Measurements from ENCODE around the gene ACVR1.

The ACVR1 gene

DNA sequence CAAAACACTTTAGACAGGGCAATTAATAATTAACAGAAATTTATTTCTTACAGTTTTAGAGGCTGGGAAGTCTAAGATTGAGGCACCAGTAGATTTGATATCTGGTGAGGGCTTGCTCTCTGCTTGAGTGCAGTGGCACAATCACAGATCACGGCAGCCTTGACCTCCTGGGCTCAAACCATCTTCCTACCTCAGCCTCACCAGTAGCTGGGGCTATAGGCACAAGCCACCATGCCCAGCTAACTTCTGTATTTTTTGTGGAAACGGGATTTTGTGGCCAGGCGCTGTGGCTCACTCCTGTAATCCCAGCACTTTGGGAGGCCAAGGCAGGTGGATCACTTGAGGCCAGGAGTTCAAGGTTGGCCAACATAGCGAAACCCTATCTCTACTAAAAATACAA is 29.0 kb upstream of the ACVR1 start:
- Histone ChIP-seq H3K27me3 (ENCODE audit: control insufficient read depth, insufficient read depth, low read length, poor library complexity, severe bottlenecking) (no peaks in the 10 kb centered on the region), H3K9me3 (ENCODE audit: control insufficient read depth, low read length) (no peaks in the 10 kb centered on the region), H3K4me3 (ENCODE audit: insufficient read depth, low read depth, low read length) (no peak overlapping the region), H3K27ac (ENCODE audit: insufficient read depth, low read depth, low read length, poor library complexity, severe bottlenecking) (no peak overlapping the region), H3K36me3 (ENCODE audit: control insufficient read depth, insufficient read depth, low read length) (no peaks in the 10 kb centered on the region), H3K4me1 (ENCODE audit: control insufficient read depth, insufficient read depth, low read length) (no peaks in the 10 kb centered on the region)
- 87 to 92% methylated on average over 4 of the region's 4 CpGs for WGBS, 2 experiments

DNA sequence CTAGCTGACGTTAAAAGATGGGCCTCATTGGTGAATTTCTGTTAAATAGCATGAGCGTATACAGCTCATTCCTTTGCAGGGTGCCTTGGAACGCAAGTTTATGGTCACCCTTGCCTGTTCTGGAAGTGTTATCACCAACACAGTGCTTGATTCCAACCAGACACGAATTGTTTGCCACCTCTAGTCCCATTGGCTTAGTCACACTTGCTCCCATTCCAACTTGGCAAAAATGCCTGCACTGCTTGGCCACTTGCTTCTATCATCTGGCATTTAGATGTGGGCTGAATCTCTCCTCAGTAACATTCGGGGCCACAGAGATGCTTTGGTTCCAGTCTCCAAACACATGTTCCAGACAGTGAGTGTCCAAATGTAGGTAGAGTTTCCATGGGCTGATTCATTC is 27.5 kb upstream of the ACVR1 start:
- Histone ChIP-seq H3K27ac (ENCODE audit: insufficient read depth, low read depth, low read length, poor library complexity, severe bottlenecking) (no peak overlapping the region), H3K27me3 (ENCODE audit: control insufficient read depth, insufficient read depth, low read length, poor library complexity, severe bottlenecking) (no peaks in the 10 kb centered on the region), H3K36me3 (ENCODE audit: control insufficient read depth, insufficient read depth, low read length) (no peaks in the 10 kb centered on the region), H3K4me1 (ENCODE audit: control insufficient read depth, insufficient read depth, low read length) (no peaks in the 10 kb centered on the region), H3K9me3 (ENCODE audit: control insufficient read depth, low read length) (no peaks in the 10 kb centered on the region), H3K4me3 (ENCODE audit: insufficient read depth, low read depth, low read length) (no peak overlapping the region)
- 90 to 92% methylated on average over 5 of the region's 5 CpGs for WGBS, 2 experiments

DNA sequence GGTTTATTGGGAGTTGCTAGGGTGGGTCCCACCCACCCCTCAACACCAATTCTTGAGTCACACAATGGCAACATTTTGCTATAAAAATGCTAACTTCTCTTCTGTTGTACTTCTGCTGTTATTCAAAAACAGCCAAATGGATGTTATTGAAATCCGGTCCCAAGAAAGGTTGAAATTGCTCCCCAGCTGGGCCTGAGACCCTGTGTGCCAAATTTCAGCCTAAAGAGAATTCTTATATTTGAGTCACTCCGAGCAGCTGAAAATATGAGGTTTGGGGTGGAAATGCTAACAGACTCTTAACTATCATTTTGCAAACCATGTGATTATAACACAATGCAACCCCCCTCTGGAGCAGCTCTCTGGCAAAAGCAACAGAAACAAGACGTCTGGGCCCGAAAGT is 27.0 kb upstream of the ACVR1 start:
- H3K4me3 ChIP-seq (ENCODE audit: insufficient read depth, low read depth, low read length): no peak overlapping the region
- H3K9me3 ChIP-seq (ENCODE audit: control insufficient read depth, low read length): no peaks in the 10 kb centered on the region
- H3K27me3 ChIP-seq (ENCODE audit: control insufficient read depth, insufficient read depth, low read length, poor library complexity, severe bottlenecking): no peaks in the 10 kb centered on the region
- H3K36me3 ChIP-seq (ENCODE audit: control insufficient read depth, insufficient read depth, low read length): no peaks in the 10 kb centered on the region
- H3K4me1 ChIP-seq (ENCODE audit: control insufficient read depth, insufficient read depth, low read length): no peaks in the 10 kb centered on the region
- H3K27ac ChIP-seq (ENCODE audit: insufficient read depth, low read depth, low read length, poor library complexity, severe bottlenecking): no peak overlapping the region
- WGBS, 2 experiments: 81 to 89% methylated on average over 4 of the region's 4 CpGs

DNA sequence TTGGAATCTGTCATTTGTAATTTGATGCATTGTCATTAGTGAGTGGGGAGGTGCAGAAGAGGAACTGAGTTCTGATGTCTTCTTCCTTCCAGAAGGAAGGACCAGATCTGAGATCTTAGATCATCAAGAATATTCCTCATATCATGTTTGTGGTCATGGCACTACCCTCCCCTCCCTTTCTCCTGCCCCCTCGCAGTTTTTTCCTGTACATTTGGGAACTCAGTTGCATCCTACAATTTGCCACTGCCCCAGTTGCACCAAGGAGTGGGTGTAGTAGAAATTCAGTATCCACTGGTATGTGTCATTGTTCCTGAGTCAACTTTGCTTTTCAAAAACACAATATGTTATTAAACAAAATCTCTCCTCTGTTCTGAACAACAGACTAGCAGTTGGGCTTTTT is 26.6 kb upstream of the ACVR1 start:
- Histone ChIP-seq H3K9me3 (ENCODE audit: control insufficient read depth, low read length) (no peaks in the 10 kb centered on the region), H3K27ac (ENCODE audit: insufficient read depth, low read depth, low read length, poor library complexity, severe bottlenecking) (no peak overlapping the region), H3K27me3 (ENCODE audit: control insufficient read depth, insufficient read depth, low read length, poor library complexity, severe bottlenecking) (no peaks in the 10 kb centered on the region), H3K4me1 (ENCODE audit: control insufficient read depth, insufficient read depth, low read length) (no peaks in the 10 kb centered on the region), H3K4me3 (ENCODE audit: insufficient read depth, low read depth, low read length) (no peak overlapping the region), H3K36me3 (ENCODE audit: control insufficient read depth, insufficient read depth, low read length) (no peaks in the 10 kb centered on the region)
- WGBS, 2 experiments: 88 to 92% methylated on average over 1 of the region's 1 CpG

DNA sequence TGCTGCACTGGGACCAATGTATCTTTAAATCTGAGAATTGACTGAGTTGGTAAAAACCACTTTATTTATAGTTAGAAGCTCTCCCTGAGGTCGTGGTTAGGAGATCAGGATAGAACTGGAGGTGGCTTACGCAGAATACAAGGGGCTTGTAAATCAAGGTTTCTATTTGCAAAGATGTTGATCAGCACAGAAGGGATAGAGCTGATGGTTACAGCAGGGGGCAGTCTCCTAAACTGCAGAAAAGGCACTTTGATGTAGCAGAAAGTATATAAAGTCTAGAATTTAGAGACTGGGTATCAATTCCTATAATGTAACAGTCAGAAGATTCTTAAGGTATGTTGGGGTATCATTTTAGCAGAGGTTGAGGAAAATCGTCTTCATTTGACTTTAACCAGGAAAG is 25.2 kb upstream of the ACVR1 start:
- WGBS, 2 experiments: 58 to 60% methylated on average over 3 of the region's 3 CpGs
- Histone ChIP-seq H3K36me3 (ENCODE audit: control insufficient read depth, insufficient read depth, low read length) (no peaks in the 10 kb centered on the region), H3K27ac (ENCODE audit: insufficient read depth, low read depth, low read length, poor library complexity, severe bottlenecking) (no peak overlapping the region), H3K4me1 (ENCODE audit: control insufficient read depth, insufficient read depth, low read length) (no peaks in the 10 kb centered on the region), H3K27me3 (ENCODE audit: control insufficient read depth, insufficient read depth, low read length, poor library complexity, severe bottlenecking) (no peaks in the 10 kb centered on the region), H3K9me3 (ENCODE audit: control insufficient read depth, low read length) (no peaks in the 10 kb centered on the region), H3K4me3 (ENCODE audit: insufficient read depth, low read depth, low read length) (no peak overlapping the region)

DNA sequence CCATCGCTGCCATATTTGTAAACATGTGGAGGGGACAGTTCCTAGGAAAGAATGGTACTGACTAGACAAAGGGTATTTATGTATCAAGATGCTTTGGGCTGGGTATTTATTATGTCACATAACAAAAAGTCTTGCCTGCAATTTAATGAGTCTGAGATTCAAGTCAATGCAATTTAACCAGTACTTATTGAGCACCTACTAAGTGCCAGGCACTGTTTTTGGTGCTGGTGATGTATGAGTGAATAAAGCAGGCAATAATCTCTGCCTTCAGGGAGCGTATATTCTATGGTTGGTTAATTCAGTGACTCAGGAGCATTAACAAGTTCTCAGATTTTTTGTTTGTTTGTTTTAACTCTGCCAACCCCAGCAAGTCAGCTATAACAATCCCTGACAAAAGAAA is 24.6 kb upstream of the ACVR1 start:
- H3K27me3 ChIP-seq (ENCODE audit: control insufficient read depth, insufficient read depth, low read length, poor library complexity, severe bottlenecking): no peaks in the 10 kb centered on the region
- H3K4me3 ChIP-seq (ENCODE audit: insufficient read depth, low read depth, low read length): no peak overlapping the region
- no peaks in the 10 kb centered on the region for H3K9me3 ChIP-seq (ENCODE audit: control insufficient read depth, low read length)
- H3K36me3 ChIP-seq (ENCODE audit: control insufficient read depth, insufficient read depth, low read length): no peaks in the 10 kb centered on the region
- H3K27ac ChIP-seq (ENCODE audit: insufficient read depth, low read depth, low read length, poor library complexity, severe bottlenecking): no peak overlapping the region
- no peaks in the 10 kb centered on the region for H3K4me1 ChIP-seq (ENCODE audit: control insufficient read depth, insufficient read depth, low read length)
- WGBS, 2 experiments: 84 to 100% methylated on average over 2 of the region's 2 CpGs

DNA sequence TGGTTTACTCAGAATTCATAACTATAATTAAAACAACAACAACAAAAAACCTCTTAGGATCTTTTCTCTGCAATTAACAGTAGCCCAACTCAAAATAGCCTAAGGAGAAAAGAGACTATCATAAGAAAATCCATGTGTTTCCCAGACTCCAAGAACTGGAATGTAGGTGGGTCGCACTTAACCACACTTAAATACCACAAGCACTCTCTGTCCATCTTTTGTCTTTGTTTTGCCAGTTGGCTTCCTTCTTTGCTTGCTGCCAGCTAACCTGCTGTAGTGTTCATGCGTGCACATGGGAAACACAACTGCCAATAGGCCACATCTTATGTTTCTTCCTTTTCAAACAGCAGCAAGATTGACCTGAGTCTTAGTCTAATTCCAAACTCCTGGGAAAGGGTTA is 24.1 kb upstream of the ACVR1 start:
- Histone ChIP-seq H3K27me3 (ENCODE audit: control insufficient read depth, insufficient read depth, low read length, poor library complexity, severe bottlenecking) (no peaks in the 10 kb centered on the region), H3K27ac (ENCODE audit: insufficient read depth, low read depth, low read length, poor library complexity, severe bottlenecking) (no peak overlapping the region), H3K4me1 (ENCODE audit: control insufficient read depth, insufficient read depth, low read length) (no peaks in the 10 kb centered on the region), H3K36me3 (ENCODE audit: control insufficient read depth, insufficient read depth, low read length) (no peaks in the 10 kb centered on the region), H3K4me3 (ENCODE audit: insufficient read depth, low read depth, low read length) (no peak overlapping the region), H3K9me3 (ENCODE audit: control insufficient read depth, low read length) (no peaks in the 10 kb centered on the region)
- WGBS, 2 experiments: 92% methylated on average over 2 of the region's 2 CpGs

DNA sequence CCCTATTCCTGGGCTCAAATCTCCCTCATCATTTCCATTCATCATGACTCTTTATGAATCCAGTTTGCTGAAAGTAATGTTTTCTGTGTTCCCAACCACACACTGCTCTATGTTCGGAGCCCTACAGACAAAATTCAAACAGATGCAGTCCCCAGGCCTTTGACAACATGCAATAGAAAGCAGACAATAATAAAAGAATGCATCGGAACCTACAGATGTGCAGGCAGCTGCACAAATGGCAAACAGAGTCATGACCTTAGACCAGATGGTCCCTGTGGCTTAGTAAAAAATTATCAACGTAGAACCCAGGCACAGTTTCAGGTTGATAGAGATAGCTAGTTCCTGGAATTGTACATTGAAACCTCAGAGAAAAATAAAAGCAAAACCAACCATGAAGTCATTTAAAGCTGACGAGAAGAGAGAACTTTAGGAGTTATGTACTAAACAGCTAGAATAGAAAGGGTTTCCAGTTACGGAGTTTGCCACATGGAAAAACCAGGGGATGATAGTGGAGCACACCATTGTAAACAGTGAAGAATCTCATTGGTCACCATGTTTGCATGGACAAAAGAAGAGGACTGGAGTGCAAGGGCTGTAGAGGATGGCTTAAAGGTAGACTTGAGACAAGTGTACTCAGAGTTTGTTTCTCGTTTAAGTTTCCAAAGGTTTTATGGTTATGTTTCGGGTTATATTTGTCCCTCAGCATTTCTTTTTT is 23.2 kb upstream of the ACVR1 start:
- WGBS, 2 experiments: 88 to 94% methylated on average over 7 of the region's 7 CpGs

DNA sequence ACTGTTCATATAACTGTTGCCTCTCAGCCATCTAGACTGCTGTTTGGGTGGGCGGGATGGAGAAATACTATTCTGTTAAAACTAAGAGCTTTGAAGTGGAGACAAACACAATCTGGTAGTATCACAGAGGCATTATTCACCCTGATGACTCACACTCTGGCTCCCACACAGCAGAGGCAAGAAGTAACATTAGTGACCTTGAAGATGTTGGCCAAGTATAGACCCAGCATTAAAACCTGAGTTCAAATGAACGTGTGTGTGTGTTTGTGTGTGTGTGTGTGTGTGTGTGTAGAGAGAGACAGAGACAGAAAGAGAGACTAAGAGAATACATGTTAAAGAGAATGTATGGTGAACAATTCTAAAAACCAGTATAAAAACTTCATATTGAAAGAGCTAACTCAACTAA is 22.5 kb upstream of the ACVR1 start:
- Histone ChIP-seq H3K4me1 (ENCODE audit: control insufficient read depth, insufficient read depth, low read length) (no peaks in the 10 kb centered on the region), H3K27ac (ENCODE audit: insufficient read depth, low read depth, low read length, poor library complexity, severe bottlenecking) (no peak overlapping the region), H3K36me3 (ENCODE audit: control insufficient read depth, insufficient read depth, low read length) (no peaks in the 10 kb centered on the region), H3K9me3 (ENCODE audit: control insufficient read depth, low read length) (no peaks in the 10 kb centered on the region), H3K27me3 (ENCODE audit: control insufficient read depth, insufficient read depth, low read length, poor library complexity, severe bottlenecking) (no peaks in the 10 kb centered on the region), H3K4me3 (ENCODE audit: insufficient read depth, low read depth, low read length) (no peak overlapping the region)
- 86 to 88% methylated on average over 2 of the region's 2 CpGs for whole genome bisulfite sequencing, 2 experiments

More for the DNA sequence above, 23.2 kb upstream of the ACVR1 start:
- H3K27ac ChIP-seq (ENCODE audit: insufficient read depth, low read depth, low read length, poor library complexity, severe bottlenecking): no peak overlapping the region
- no peaks in the 10 kb centered on the region for H3K36me3 ChIP-seq (ENCODE audit: control insufficient read depth, insufficient read depth, low read length)
- H3K4me1 ChIP-seq (ENCODE audit: control insufficient read depth, insufficient read depth, low read length): no peaks in the 10 kb centered on the region
- no peaks in the 10 kb centered on the region for H3K9me3 ChIP-seq (ENCODE audit: control insufficient read depth, low read length)
- no peak overlapping the region for H3K4me3 ChIP-seq (ENCODE audit: insufficient read depth, low read depth, low read length)
- H3K27me3 ChIP-seq (ENCODE audit: control insufficient read depth, insufficient read depth, low read length, poor library complexity, severe bottlenecking): no peaks in the 10 kb centered on the region

DNA sequence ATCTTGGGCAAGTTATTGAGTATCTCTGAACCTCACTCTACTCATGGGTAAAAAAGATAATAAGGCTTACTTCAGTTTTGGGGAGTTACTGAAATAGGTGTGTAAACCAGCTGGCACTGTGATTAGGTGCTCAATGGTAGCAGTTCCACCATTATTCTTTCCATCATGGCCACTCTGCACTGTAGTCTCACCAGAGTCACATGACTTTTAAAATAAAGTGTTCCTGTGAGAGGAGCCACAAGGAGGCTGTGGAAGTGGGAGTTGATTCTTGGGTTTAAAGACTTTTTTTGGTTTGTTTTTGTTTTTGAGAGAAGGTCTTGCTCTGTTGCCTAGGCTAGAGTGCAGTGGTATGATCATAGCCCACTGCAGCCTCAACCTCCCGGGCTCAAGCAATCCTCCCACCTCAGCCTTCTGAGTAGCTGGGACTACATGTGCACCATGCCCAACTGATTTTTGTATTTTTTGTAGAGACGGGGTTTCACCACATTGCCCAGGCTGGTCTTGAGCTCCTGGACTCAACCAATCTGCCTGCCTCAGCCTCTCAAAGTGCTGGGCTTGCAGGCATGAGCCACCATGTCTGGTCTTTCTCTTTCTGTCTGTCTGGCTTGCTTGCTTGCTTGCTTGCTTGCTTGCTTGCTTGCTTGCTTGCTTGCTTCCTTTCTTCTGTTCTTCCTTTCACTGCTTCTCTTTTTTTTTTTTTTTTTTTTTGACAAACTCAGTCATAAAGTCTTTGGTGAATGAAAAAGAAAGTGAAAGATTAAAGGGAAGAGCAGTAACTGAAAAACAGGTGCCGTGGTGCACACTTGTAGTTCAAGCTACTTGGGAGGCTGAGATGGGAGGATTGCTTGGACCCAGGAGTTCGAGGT is 21.2 kb upstream of the ACVR1 start:
- WGBS, 2 experiments: 92 to 93% methylated on average over 4 of the region's 4 CpGs
- Histone ChIP-seq H3K27ac (ENCODE audit: insufficient read depth, low read depth, low read length, poor library complexity, severe bottlenecking) (no peak overlapping the region), H3K4me3 (ENCODE audit: insufficient read depth, low read depth, low read length) (no peak overlapping the region), H3K9me3 (ENCODE audit: control insufficient read depth, low read length) (no peaks in the 10 kb centered on the region), H3K27me3 (ENCODE audit: control insufficient read depth, insufficient read depth, low read length, poor library complexity, severe bottlenecking) (no peaks in the 10 kb centered on the region), H3K4me1 (ENCODE audit: control insufficient read depth, insufficient read depth, low read length) (no peaks in the 10 kb centered on the region), H3K36me3 (ENCODE audit: control insufficient read depth, insufficient read depth, low read length) (no peaks in the 10 kb centered on the region)
